GM21360 (cell line): Measurements from ENCODE around the gene PRKRIP1.
"Not testable (repeated sequence)": the region's sequence is repeated elsewhere in the genome, so short reads cannot be mapped to it uniquely, and the experiment has no call there.

ENCODE experiments used
- ATAC-seq: cut with Tn5 transposase; IDR thresholded peaks from one replicate; pipeline ENCODE4 v1.9.1; 2021; ENCODE audit warnings: mild to moderate bottlenecking, moderate library complexity; ENCODE audit not compliant: unreplicated experiment

The PRKRIP1 gene

DNA sequence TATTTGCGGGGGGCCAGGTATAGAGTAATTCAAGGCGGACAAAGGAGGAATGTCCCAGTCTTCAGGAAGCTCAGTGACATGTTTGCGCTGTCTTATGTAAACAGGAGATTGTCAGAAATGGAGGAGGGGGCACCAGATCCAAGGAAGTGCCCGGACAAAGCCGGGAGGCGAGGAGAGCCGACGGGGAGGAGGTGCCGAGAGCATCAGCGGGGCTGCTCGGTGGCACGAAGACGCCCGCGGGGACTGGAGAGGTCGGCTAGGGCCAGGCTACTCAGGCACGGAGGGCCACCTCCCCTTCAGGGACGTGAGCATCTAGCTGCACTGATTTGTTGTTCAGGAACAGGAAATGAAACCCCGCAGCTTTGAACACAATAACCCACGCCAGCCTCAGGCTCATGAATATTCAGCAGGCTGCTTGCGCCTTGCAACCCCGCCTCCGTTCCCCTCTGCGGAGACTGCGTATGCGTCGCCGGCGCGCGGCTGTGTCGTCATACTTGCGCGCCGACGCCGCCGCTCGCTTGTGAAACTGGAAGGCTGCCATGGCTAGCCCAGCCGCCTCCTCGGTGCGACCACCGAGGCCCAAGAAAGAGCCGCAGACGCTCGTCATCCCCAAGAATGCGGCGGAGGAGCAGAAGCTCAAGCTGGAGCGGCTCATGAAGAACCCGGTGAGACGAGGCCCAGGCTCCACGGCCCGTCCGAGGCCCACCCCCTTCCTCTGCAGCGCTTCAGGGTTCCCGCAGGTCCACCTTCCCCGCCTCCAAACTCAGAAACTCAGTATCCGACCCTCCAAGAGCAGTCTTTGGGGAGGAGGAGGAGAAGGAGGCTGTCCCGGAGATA lies at the start of gene PRKRIP1:
TSS of gene PRKRIP1 (plus strand) at position 491 of the 837 bp plus-strand sequence. CDS start at position 540, 49 bp downstream.
- peak; percentile 93 for ATAC-seq

- ATAC-seq: not testable (repeated sequence)
These were observed 49.2 kb upstream of the PRKRIP1 start for GRCh38 chr7:102346983-102347382.

- ATAC-seq: not testable (repeated sequence)
These were observed 39.8 kb upstream of the PRKRIP1 start, which contains the start of gene SPDYE6 for GRCh38 chr7:102356344-102356743. SPDYE6 (minus strand) TSS chr7:102356444; CDS start chr7:102356023, 421 bp downstream.

GRCh38 chr7:102363549-102364393 lies 32.4 kb upstream of the PRKRIP1 start:
- peak; percentile 100 for ATAC-seq

DNA sequence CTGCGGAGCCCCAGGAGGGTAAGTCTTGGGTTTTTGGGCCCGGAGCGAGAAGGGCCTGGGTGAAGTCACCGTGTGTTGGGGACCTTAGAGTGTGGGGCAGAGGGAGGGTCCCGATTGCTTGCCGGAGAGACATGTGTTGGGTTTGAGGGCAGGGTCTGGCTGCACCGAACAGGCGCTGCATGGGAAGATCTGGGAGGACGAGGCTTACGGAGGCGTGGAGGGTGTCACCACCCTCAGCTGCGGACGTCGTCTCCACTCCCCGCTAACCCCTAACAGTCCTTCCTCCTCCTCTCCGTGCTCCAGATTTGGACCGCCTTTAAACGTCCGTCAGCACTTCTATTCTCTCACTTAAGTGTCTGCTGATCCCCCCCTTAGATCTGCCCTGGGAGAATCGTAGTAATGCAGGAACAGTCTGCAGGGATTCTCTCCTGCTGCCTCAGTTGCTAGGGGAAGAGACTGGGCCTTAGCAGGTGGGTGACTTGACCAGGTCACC lies 31.7 kb upstream of the PRKRIP1 start:
- not testable (repeated sequence) for ATAC-seq

GRCh38 chr7:102365390-102365789 lies 30.8 kb upstream of the PRKRIP1 start:
- not testable (repeated sequence) for ATAC-seq

DNA sequence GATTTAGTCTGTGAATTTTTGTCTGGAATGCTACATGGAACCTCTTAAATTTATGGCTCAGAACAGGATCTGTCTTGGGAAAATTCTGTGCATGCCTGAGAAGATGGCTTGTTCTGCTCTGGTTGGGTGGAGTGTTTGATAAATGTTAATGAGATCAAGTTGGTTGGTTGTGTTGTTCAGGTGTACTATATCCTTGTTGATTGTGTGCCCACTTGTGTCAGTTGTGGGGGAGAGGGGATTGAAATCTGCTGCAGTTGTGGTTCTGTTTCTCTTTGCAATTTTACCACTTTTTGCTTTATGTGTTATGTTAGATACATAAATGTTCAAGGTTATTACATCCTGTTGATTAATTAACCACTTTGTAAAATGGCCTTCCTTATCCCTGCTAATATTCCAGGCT lies 26.1 kb upstream of the PRKRIP1 start:
- not testable (repeated sequence) for ATAC-seq

GRCh38 chr7:102372796-102373195 lies 23.4 kb upstream of the PRKRIP1 start:
- ATAC-seq: not testable (repeated sequence)

- no peak for ATAC-seq
These were observed 19.1 kb upstream of the PRKRIP1 start for GRCh38 chr7:102376964-102377466.

DNA sequence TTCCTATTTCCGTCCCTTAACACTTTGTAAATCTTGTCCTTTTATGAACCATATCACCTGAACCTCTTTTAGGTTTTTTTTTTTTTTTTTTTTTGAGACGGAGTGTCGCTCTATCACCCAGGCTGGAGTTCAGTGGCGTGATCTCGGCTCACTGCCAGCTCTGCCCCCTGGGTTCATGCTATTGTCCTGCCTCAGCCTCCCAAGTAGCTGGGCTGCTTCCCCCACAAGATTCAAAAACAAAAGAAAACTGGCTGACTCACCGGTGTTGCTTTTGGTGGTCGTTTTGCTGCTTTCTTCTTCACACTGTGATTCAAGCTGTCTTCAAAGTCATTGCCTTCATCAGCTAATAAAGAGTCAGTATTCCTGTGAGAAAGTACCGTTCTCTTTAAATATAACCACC lies 15.3 kb upstream of the PRKRIP1 start:
- not testable (repeated sequence) for ATAC-seq

DNA sequence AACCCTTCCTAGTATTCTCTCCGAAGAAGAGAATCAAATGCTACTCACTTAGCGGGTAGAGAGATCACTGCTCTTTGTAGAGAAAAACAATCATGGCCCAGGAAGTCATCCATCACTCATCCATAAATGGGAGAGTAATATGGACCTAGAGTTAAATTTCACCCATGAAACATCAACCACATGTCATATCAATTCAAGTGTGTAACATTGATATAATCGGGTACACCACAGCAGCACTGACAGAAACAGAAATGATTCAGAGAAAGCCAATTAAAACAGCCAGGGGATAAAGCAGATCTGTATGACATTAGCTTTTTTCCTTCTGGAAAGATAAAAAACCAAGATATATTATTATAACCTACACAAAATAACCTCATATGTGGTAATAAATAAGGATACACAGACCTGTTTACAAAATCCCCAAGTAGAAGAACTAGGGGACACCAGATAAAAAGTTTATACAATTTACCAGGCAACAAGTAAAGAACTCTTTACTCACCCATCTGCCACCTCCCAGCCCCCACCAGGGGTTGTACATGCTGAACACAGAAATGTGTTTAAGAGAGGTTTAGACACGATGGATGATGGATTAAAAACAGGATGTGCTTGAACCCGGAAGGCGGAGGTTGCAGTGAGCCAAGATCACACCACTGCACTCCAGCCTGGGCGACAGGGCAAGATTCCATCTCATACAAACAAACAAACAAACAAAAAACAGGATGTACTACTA lies 14.3 kb upstream of the PRKRIP1 start:
- not testable (repeated sequence) for ATAC-seq

DNA sequence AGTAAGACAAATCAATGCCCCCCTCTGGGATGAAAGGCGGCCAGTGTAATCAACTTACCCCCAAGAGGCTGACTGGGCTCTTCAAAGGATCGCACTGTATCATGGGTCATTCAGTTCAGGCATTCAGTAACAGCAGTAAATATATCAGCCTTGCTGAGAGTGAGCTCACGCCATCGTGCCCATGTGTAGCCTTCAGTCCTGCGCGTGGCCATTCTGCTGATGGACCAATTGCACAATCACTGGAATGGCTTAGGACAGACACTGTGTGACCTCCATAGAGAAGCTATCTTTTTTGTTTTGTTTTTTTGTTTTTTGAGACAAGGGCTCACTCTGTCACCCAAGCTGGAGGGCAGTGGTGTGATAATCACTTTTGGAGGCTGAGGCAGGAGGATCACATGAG lies 9.1 kb upstream of the PRKRIP1 start:
- no peak for ATAC-seq

DNA sequence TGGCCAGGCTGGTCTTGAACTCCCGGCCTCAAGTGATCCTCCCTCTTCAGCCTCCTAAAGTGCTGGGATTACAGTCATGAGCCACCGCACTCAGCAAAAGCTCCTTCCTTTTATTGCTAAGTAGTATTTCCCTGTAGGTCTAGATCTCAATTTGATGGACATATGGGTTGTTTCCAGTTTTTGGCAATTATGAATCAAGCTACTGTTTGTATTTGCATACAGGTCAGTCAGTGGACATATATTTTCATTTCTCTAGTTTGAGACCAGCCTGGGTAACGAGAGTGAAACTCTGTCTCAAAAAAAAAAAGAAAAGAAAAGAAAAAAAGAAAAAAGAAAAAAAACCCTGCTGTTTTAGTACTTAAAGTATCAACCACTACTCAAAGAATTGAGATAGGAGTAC lies 6.4 kb upstream of the PRKRIP1 start:
- ATAC-seq: no peak

DNA sequence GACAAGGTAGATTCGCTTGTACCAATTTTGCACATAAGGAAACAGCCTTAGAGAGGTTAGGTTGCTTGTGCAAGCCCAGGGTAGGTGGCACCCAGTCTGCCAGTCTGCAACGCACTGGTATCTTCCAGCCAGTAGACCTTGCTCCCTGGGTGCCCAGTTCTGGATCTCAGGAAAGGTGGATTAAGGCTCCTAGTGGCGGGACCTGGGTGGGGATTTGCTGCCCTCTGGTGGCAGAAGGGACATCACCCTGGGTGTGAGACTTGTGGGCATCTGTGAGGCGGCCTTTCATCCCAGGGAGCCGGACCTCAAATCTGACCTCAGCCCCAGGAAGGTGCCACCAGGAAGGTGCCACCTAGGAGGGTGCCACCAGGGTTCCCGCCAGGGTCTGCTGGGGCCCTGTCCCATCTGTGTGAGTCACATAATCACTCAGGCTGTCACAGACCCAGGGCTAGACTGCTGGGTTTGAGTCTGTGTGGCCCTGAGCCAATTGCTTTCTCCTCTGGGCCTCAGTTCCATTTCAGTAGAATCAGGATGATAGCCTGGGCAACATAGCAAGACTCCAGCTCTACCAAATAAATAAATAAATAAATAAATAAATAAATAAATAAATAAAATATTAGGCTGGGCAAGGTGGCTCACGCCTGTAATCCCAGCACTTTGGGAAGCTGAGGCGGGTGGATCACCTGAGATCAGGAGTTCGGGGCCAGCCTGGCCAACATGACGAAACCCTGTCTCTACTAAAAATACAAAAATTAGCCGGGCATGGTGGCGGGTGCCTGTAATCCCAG lies 5.3 kb upstream of the PRKRIP1 start:
- ATAC-seq: no peak

DNA sequence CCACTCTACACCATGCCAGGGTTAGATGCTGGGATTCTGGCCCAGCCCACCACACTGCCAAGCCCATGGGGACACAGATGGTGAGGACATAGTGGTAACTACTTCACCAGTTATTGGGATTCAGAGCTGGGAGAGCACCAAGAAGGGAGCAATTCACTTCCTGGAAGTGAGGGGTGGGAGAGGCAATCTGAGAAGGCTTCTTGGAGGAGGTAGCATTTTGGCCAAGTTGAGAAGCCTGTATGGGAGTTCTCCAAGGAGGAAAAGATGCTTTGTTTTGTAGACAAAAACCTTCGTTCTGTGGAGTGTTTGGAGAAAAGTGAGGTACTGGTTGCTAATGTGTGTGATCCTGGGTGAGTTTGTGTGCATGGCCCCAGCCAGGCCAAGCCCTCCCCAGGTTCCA lies 3.8 kb upstream of the PRKRIP1 start:
- no peak for ATAC-seq

DNA sequence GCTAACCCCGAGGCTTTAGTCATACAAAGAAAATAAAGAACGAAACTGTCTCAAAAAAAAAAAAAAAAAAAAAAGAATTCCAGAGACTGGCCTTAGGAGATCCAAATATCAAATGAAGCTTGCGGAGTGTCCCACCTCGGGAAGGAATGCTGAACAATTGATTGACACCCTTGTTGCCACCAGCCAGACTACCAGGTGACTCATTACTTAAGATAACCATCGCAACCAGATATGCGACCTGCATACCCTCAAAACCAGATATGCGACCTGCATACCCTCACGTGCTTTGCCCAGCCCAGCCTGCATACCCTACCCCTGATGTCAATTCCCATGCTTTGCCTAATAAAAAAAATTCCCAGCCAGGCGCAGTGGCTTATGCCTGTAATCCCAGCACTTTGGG lies 2.7 kb upstream of the PRKRIP1 start:
- ATAC-seq: no peak

- peak; percentile 2 for ATAC-seq
These were observed 631 bp upstream of the PRKRIP1 start for GRCh38 chr7:102395592-102395872.

DNA sequence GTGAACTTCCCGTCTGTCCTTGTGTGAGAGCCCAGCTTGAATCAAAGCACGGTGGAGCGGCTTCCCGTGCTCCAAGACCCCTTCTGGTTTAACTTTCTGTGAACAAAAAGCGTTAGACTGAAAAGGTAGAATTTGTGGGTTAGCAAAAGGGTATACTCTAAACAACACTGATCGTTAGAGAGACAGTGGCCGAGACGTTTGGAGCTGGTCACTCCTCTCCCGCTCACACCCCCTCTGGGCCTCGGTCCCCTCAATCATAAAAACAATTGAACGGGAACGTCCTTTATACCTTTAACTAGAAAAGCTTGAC lies 502 bp downstream of the PRKRIP1 start:
- no peak for ATAC-seq

GRCh38 chr7:102398543-102398942 lies 2.4 kb downstream of the PRKRIP1 start:
- no peak for ATAC-seq

GRCh38 chr7:102400360-102400759 lies 4.2 kb downstream of the PRKRIP1 start:
- ATAC-seq: no peak
